ENCODE results near the gene PTGR3.

DNA sequence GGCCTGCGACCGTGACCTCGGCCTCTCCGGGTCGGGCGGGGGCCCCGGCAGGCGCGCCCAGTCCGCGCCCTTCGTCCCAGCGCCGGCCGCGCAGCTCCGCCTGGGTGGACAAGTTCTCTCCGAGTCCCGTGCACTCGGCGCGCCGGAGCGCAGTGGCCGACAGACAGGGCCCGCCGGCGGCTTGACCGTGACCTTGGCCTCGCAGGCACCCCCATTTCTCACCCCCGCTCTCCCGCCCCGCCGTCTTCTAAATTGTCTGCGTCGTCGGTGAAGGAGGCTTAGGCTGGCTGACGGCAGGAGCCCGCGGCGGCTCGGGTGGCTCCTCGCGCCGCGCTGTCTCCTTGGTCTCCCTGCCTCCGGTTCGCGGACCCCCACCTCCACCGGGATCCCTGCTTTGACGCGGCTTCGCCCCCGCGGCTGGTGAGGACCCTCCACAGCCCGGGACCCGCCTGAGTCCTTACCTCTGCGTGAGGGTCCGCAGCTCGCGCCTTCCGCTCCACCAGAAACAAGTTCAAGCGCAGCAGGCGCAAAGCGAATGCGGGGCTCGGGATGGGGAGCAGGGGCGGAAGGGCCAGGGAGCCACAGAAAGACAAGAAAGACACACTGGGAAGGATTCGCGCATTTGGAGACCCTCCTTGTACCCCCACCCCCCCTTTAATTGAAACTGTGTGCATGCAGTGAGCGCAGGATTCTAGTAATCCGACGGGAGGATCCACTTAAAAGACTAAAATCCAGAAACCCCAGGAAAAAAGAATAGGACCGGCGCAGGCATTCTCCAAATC, 4.0 kb downstream of the PTGR3 start:
- TF ChIP-seq, protein P1, sequence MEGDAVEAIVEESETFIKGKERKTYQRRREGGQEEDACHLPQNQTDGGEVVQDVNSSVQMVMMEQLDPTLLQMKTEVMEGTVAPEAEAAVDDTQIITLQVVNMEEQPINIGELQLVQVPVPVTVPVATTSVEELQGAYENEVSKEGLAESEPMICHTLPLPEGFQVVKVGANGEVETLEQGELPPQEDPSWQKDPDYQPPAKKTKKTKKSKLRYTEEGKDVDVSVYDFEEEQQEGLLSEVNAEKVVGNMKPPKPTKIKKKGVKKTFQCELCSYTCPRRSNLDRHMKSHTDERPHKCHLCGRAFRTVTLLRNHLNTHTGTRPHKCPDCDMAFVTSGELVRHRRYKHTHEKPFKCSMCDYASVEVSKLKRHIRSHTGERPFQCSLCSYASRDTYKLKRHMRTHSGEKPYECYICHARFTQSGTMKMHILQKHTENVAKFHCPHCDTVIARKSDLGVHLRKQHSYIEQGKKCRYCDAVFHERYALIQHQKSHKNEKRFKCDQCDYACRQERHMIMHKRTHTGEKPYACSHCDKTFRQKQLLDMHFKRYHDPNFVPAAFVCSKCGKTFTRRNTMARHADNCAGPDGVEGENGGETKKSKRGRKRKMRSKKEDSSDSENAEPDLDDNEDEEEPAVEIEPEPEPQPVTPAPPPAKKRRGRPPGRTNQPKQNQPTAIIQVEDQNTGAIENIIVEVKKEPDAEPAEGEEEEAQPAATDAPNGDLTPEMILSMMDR (IDR thresholded peaks at IDR 0.05; ENCODE audit: low read depth, low read length), result no peak
- TF ChIP-seq, protein P2, sequence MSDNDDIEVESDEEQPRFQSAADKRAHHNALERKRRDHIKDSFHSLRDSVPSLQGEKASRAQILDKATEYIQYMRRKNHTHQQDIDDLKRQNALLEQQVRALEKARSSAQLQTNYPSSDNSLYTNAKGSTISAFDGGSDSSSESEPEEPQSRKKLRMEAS (IDR thresholded peaks at IDR 0.05; ENCODE audit: low read depth, low read length), result no peak
- TF ChIP-seq POLR2A (IDR thresholded peaks at IDR 0.05; ENCODE audit: extremely low read depth, insufficient read length), result no peak
- no peak for TF ChIP-seq MYC (IDR thresholded peaks at IDR 0.05; ENCODE audit: low read depth, low read length)
